HEK293 (cell line): Measurements from ENCODE around the gene PTPRN2.

Experiments used
- CTCF ChIA-PET: fragments of 350-600 bp; formaldehyde crosslinking; extraction: SDS; loops from one replicate; lab custom pipeline; 2021; ENCODE audit warnings: antibody characterized with exemption; lab: Yijun Ruan, JAX
- POLR2A ChIA-PET: fragments of 300-600 bp; formaldehyde crosslinking; extraction: SDS; loops from one replicate; lab custom pipeline; 2020; ENCODE audit warnings: antibody characterized with exemption, inconsistent platforms; lab: Yijun Ruan, JAX
- H3K27ac ChIP-seq: fragments of 200-500 bp; sonication (Bioruptor generic); 2 replicates; pipeline ENCODE4 v1.5.1; 2014; ENCODE audit warnings: low read depth, low read length, control low read depth, inconsistent platforms; ENCODE audit errors: extremely low read depth
- H3K36me3 ChIP-seq, 2 experiments: fragments of 200-500 bp in 1 of 2; sonication (Bioruptor generic) in 1 of 2; 1 replicate in 1 of 2; 2 replicates in 1 of 2; pipeline ENCODE4 v1.5.1; 2014 to 2017; ENCODE audit warnings: inconsistent platforms in 2 of 2, low read length in 2 of 2; ENCODE audit not compliant: control insufficient read depth in 2 of 2, insufficient read depth in 1 of 2
- H3K4me1 ChIP-seq: fragments of 200-500 bp; sonication (Bioruptor generic); 2 replicates; pipeline ENCODE4 v1.5.1; 2014; ENCODE audit warnings: mild to moderate bottlenecking, low read length, inconsistent platforms; ENCODE audit not compliant: control insufficient read depth, insufficient read depth
- H3K4me3 ChIP-seq: 2 replicates; pipeline ENCODE4 v1.5.1; 2011; ENCODE audit warnings: low read depth, mild to moderate bottlenecking, control low read depth, low read length, moderate library complexity
- H3K9me3 ChIP-seq: fragments of 200-500 bp; sonication (Bioruptor generic); 2 replicates; pipeline ENCODE4 v1.5.1; 2014; ENCODE audit warnings: low read depth, low read length, inconsistent platforms; ENCODE audit not compliant: control insufficient read depth, insufficient read depth
- ZBTB1 ChIP-seq: fragments of 450-650 bp; formaldehyde crosslinking; IDR thresholded peaks from 2 replicates; pipeline ENCODE4 v1.5.1; 2016; ENCODE audit warnings: missing biosample characterization, missing genetic modification characterization
- ZFHX2 ChIP-seq: fragments of 450-650 bp; formaldehyde crosslinking; conservative IDR thresholded peaks from 2 replicates; pipeline ENCODE4 v1.5.1; 2016; ENCODE audit warnings: missing biosample characterization, missing genetic modification characterization
- ZFP41 ChIP-seq: fragments of 450-650 bp; formaldehyde crosslinking; IDR thresholded peaks from 2 replicates; pipeline ENCODE4 v1.5.1; 2016; ENCODE audit warnings: missing biosample characterization, missing genetic modification characterization, borderline replicate concordance
- ZIC2 ChIP-seq: fragments of 450-650 bp; formaldehyde crosslinking; IDR thresholded peaks from 2 replicates; pipeline ENCODE4 v1.5.1; 2016; ENCODE audit warnings: missing biosample characterization, missing genetic modification characterization
- ZNF114 ChIP-seq: fragments of 450-650 bp; formaldehyde crosslinking; IDR thresholded peaks from 2 replicates; pipeline ENCODE4 v1.5.0; 2017; ENCODE audit warnings: missing biosample characterization, missing genetic modification characterization
- ZNF155 ChIP-seq: fragments of 450-650 bp; formaldehyde crosslinking; IDR thresholded peaks from 2 replicates; pipeline ENCODE4 v1.5.1; 2016; ENCODE audit warnings: missing biosample characterization, missing genetic modification characterization
- ZNF184 ChIP-seq: fragments of 450-650 bp; IDR thresholded peaks from 2 replicates; pipeline ENCODE4 v1.5.1; 2018; ENCODE audit warnings: missing biosample characterization, mild to moderate bottlenecking, missing genetic modification characterization
- ZNF266 ChIP-seq: fragments of 450-650 bp; formaldehyde crosslinking; IDR thresholded peaks from 2 replicates; pipeline ENCODE4 v1.5.1; 2016; ENCODE audit warnings: missing biosample characterization, missing genetic modification characterization, low read depth
- ZNF423 ChIP-seq: fragments of 450-650 bp; formaldehyde crosslinking; IDR thresholded peaks from 2 replicates; pipeline ENCODE4 v1.5.1; 2016; ENCODE audit warnings: missing biosample characterization, missing genetic modification characterization
- ZNF473 ChIP-seq: fragments of 450-650 bp; formaldehyde crosslinking; IDR thresholded peaks from 2 replicates; pipeline ENCODE4 v1.5.1; 2017; ENCODE audit warnings: missing biosample characterization, missing genetic modification characterization
- ZNF549 ChIP-seq: fragments of 450-650 bp; IDR thresholded peaks from 2 replicates; pipeline ENCODE4 v1.5.1; 2018; ENCODE audit warnings: missing biosample characterization, missing genetic modification characterization, mild to moderate bottlenecking, inconsistent platforms, moderate library complexity
- ZNF558 ChIP-seq: fragments of 450-650 bp; formaldehyde crosslinking; IDR thresholded peaks from 2 replicates; pipeline ENCODE4 v1.5.1; 2016; ENCODE audit warnings: missing biosample characterization, missing genetic modification characterization
- ZNF792 ChIP-seq: fragments of 450-650 bp; formaldehyde crosslinking; IDR thresholded peaks from 2 replicates; pipeline ENCODE4 v1.5.1; 2016; ENCODE audit warnings: missing biosample characterization, missing genetic modification characterization
- TF ChIP-seq, protein P1 (sequence below): fragments of 450-650 bp; formaldehyde crosslinking; IDR thresholded peaks from 2 replicates; pipeline ENCODE4 v1.5.1; 2016; ENCODE audit warnings: missing biosample characterization, missing genetic modification characterization, low read depth
- TF ChIP-seq, protein P2 (sequence below): fragments of 450-650 bp; formaldehyde crosslinking; IDR thresholded peaks from 2 replicates; pipeline ENCODE4 v1.5.1; 2016; ENCODE audit warnings: missing biosample characterization, missing genetic modification characterization
- TF ChIP-seq, protein P3 (sequence below): fragments of 450-650 bp; IDR thresholded peaks from 2 replicates; pipeline ENCODE4 v1.5.1; 2018; ENCODE audit warnings: missing biosample characterization, missing genetic modification characterization

PTPRN2 gene

DNA sequence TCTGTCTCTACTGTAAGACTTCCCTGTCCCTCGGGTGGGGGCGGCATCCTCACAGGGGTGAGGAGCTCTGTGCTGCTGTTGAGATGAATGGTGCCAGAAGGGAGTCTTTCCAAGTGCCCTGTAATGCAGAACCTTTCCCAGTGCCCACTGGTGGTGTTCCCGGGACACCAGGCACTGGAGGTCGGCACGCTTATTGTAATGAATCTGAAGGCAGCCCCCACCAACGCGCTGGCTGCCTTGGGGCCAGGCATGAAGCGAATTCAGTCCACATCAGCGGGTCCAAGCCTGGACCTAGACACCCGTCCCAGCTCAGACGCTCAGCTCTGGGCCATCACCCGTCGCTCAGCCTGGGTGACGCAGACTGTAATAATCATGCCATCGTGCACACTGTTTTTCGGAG is 658.0 kb downstream of the PTPRN2 start:
- Histone ChIP-seq H3K9me3 (no peaks in the 10 kb centered on the region), H3K36me3 (no peaks in the 10 kb centered on the region), H3K4me3 (no peak overlapping the region), H3K4me1 (no peaks in the 10 kb centered on the region), H3K27ac (no peak overlapping the region)
- ChIA-PET POLR2A (no interaction called here), CTCF (no interaction called here)
- TF ChIP-seq ZFHX2 (no peak), ZNF114 (tag by site-specific recombination) (no peak), ZNF473 (tag by site-specific recombination) (no peak), ZNF423 (no peak), ZNF792 (tag by site-specific recombination) (no peak), ZNF155 (no peak), ZBTB1 (tag by site-specific recombination) (no peak), ZIC2 (tag by site-specific recombination) (no peak), ZNF549 (tag by site-specific recombination) (no peak), ZNF558 (tag by site-specific recombination) (no peak), ZFP41 (tag by site-specific recombination) (no peak), ZNF184 (no peak)
- TF ChIP-seq, protein P1, sequence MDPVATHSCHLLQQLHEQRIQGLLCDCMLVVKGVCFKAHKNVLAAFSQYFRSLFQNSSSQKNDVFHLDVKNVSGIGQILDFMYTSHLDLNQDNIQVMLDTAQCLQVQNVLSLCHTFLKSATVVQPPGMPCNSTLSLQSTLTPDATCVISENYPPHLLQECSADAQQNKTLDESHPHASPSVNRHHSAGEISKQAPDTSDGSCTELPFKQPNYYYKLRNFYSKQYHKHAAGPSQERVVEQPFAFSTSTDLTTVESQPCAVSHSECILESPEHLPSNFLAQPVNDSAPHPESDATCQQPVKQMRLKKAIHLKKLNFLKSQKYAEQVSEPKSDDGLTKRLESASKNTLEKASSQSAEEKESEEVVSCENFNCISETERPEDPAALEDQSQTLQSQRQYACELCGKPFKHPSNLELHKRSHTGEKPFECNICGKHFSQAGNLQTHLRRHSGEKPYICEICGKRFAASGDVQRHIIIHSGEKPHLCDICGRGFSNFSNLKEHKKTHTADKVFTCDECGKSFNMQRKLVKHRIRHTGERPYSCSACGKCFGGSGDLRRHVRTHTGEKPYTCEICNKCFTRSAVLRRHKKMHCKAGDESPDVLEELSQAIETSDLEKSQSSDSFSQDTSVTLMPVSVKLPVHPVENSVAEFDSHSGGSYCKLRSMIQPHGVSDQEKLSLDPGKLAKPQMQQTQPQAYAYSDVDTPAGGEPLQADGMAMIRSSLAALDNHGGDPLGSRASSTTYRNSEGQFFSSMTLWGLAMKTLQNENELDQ: no peak
- TF ChIP-seq, protein P2, sequence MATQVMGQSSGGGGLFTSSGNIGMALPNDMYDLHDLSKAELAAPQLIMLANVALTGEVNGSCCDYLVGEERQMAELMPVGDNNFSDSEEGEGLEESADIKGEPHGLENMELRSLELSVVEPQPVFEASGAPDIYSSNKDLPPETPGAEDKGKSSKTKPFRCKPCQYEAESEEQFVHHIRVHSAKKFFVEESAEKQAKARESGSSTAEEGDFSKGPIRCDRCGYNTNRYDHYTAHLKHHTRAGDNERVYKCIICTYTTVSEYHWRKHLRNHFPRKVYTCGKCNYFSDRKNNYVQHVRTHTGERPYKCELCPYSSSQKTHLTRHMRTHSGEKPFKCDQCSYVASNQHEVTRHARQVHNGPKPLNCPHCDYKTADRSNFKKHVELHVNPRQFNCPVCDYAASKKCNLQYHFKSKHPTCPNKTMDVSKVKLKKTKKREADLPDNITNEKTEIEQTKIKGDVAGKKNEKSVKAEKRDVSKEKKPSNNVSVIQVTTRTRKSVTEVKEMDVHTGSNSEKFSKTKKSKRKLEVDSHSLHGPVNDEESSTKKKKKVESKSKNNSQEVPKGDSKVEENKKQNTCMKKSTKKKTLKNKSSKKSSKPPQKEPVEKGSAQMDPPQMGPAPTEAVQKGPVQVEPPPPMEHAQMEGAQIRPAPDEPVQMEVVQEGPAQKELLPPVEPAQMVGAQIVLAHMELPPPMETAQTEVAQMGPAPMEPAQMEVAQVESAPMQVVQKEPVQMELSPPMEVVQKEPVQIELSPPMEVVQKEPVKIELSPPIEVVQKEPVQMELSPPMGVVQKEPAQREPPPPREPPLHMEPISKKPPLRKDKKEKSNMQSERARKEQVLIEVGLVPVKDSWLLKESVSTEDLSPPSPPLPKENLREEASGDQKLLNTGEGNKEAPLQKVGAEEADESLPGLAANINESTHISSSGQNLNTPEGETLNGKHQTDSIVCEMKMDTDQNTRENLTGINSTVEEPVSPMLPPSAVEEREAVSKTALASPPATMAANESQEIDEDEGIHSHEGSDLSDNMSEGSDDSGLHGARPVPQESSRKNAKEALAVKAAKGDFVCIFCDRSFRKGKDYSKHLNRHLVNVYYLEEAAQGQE (tag by site-specific recombination): no peak

DNA sequence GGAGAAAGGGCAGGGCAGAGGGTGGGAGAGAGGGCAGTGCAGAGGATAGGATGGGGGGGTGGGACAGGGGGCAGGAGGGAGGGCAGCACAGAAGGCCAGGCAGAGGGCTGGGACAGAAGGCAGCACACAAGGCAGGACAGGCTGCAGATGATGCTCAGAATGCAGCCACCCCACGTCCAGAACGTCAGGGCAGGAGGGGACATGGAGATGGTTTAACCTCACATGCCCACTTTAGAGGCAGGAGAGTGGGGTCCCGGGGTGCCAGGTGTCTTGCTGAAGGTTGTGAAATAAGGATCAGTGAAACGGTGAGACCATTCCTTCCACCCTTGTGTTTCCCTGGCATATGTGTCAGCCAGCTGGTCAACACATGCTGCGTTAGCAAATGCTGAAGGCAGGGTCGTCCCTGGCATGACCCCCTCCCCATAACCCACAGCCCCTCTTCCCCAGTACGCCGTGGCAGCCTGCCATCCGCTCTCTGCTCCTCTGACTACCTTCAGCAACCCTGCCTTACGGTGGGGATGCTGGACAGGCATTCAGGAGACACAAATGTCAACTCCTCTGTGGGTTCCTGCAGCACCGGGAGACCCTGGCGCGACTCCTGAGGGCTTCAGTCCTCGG is 658.7 kb downstream of the PTPRN2 start:
- ChIA-PET POLR2A (no interaction called here), CTCF (no interaction called here)
- Histone ChIP-seq H3K4me1 (no peaks in the 10 kb centered on the region), H3K9me3 (no peaks in the 10 kb centered on the region), H3K27ac (no peak overlapping the region), H3K4me3 (no peak overlapping the region), H3K36me3 (no peaks in the 10 kb centered on the region)
- TF ChIP-seq, protein P3, sequence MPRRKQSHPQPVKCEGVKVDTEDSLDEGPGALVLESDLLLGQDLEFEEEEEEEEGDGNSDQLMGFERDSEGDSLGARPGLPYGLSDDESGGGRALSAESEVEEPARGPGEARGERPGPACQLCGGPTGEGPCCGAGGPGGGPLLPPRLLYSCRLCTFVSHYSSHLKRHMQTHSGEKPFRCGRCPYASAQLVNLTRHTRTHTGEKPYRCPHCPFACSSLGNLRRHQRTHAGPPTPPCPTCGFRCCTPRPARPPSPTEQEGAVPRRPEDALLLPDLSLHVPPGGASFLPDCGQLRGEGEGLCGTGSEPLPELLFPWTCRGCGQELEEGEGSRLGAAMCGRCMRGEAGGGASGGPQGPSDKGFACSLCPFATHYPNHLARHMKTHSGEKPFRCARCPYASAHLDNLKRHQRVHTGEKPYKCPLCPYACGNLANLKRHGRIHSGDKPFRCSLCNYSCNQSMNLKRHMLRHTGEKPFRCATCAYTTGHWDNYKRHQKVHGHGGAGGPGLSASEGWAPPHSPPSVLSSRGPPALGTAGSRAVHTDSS (tag by site-specific recombination): no peak
- no peak for TF ChIP-seq ZNF266
